ENCODE measurements around the gene C16orf95. TPM values are rescaled to one million over a fixed set of nuclear protein-coding genes. Genes with fewer than 3 reads are reported as not detected.
"Not testable (repeated sequence)": the region's sequence is repeated elsewhere in the genome, so short reads cannot be mapped to it uniquely, and the experiment has no call there.

C16orf95 gene
- total RNA-seq, 1 experiment from 2014 or later, result 5.8 TPM

DNA sequence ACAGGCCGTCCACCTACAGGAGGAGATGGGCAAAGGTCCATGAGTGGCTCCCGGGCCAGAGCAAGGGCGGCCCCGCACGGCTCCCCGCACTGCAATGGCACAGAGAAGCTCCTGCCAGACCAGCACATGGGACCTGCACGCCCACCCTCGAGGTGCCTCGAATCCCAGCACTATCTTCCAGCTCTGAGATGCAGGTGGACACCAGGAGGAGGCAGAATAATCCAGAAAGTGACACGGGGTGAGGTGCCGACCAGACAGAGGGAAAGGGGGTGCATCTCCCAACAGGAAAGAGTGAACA, 26.5 kb upstream of the C16orf95 start:
- no peak for DNase-seq (ENCODE audit: unreplicated experiment)
- no TSS peak for BruUV-seq (replicated peaks)
- ChIA-PET POLR2A (no interaction called here), CTCF (no interaction called here)
- intact Hi-C loops (cut with micrococcal nuclease), result no loop called here
- Mint-ChIP-seq H3K27ac (ENCODE audit: low read depth, unreplicated experiment) (no peak overlapping the region), H3K27me3 (ENCODE audit: insufficient read depth, unreplicated experiment) (no peaks in the 10 kb centered on the region), H3K36me3 (ENCODE audit: insufficient read depth, unreplicated experiment) (peaks cover 79% of the 10 kb centered on the region), H3K9me3 (ENCODE audit: unreplicated experiment) (no peaks in the 10 kb centered on the region), H3K4me1 (ENCODE audit: insufficient read depth, unreplicated experiment) (no peaks in the 10 kb centered on the region), H3K4me3 (ENCODE audit: unreplicated experiment) (no peak overlapping the region)
- no peak for TF ChIP-seq CTCF (IDR thresholded peaks at IDR 0.05; ENCODE audit: unreplicated experiment)

DNA sequence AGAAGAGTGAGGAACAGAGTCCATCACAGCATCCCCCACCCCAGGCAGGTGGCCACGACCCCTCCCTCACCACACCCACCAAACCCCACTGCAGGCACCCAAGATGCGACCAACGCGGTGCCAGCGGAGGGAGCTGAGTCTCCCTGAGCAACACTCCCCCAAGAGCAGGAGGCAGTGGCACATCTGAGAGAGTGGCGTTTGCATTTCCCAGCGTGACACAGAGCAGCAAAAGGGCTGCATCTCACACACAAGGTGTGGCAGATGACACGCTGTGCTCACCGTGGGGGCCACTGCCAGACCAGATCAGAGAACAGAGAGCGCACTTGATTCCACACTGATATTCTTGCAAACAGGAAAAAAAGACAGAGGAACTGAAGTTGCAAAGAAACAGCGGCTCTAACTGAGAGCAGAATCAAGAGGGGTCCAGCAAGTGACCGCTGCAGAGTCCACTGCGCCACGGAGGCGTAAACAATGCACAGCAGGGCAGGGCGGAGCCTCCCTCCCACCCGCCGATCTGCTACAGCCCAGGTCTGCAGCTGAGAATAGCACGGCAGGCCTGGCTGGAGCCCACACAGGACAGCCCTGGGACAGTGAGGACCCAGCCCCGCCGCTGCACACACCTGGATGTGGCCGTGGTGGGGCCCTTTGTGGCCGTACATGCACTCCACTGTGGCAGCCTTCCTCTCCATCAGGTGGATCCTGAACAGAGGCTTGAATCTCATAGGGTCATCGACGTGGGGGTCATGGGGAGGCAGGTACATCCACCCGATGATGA, 26.0 kb upstream of the C16orf95 start:
- DNase-seq (ENCODE audit: unreplicated experiment), result no peak
- Mint-ChIP-seq H3K4me3 (ENCODE audit: unreplicated experiment) (no peak overlapping the region), H3K27ac (ENCODE audit: low read depth, unreplicated experiment) (no peak overlapping the region), H3K27me3 (ENCODE audit: insufficient read depth, unreplicated experiment) (no peaks in the 10 kb centered on the region), H3K9me3 (ENCODE audit: unreplicated experiment) (no peaks in the 10 kb centered on the region), H3K4me1 (ENCODE audit: insufficient read depth, unreplicated experiment) (no peaks in the 10 kb centered on the region), H3K36me3 (ENCODE audit: insufficient read depth, unreplicated experiment) (peaks cover 76% of the 10 kb centered on the region)
- ChIA-PET POLR2A (no interaction called here), CTCF (no interaction called here)
- no TSS peak for BruUV-seq (replicated peaks)
- intact Hi-C loops (cut with micrococcal nuclease), result no loop called here
- TF ChIP-seq CTCF (IDR thresholded peaks at IDR 0.05; ENCODE audit: unreplicated experiment), result no peak

- ChIA-PET POLR2A (no interaction called here), CTCF (no interaction called here)
- H3K27ac Mint-ChIP-seq (ENCODE audit: low read depth, unreplicated experiment), result no peak overlapping the region
- no peaks in the 10 kb centered on the region for H3K4me1 Mint-ChIP-seq (ENCODE audit: insufficient read depth, unreplicated experiment)
- H3K4me3 Mint-ChIP-seq (ENCODE audit: unreplicated experiment), result no peak overlapping the region
- H3K36me3 Mint-ChIP-seq (ENCODE audit: insufficient read depth, unreplicated experiment), result peaks cover 78% of the 10 kb centered on the region
- H3K9me3 Mint-ChIP-seq (ENCODE audit: unreplicated experiment), result no peaks in the 10 kb centered on the region
- no peak for TF ChIP-seq CTCF (IDR thresholded peaks at IDR 0.05; ENCODE audit: unreplicated experiment)
- intact Hi-C loops (cut with micrococcal nuclease), result no loop called here
- no TSS peak for BruUV-seq (replicated peaks)
- no peak for DNase-seq (ENCODE audit: unreplicated experiment)
- H3K27me3 Mint-ChIP-seq (ENCODE audit: insufficient read depth, unreplicated experiment), result no peaks in the 10 kb centered on the region
Observed at GRCh38 chr16:87342504-87342903, 25.3 kb upstream of the C16orf95 start.

DNA sequence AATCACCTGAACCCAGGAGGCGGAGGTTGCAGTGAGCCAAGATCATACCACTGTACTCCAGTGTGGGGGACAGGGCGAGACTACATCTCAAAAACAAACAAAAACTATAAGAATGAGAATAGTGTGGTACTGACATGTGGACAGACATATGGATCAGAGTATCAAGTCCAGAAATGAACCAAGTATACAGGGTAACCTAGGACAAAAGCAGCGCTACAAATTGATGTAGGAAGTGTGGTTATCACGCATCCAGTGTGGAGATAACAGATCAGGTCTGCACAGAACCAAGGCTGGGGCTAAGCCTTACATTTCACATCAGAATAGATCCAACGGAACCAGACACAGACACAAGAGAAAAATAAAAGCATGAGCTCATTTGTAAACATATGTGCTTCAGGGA, 23.0 kb upstream of the C16orf95 start:
- BruUV-seq (replicated peaks), result no TSS peak
- CTCF ChIA-PET, result interaction anchor here (0.6 to 1.5 kb wide), 2 partner anchors 16 to 25 kb away, joined by 5 read pairs; no protein-coding TSS in a partner anchor

GRCh38 chr16:87339724-87340105, 22.5 kb upstream of the C16orf95 start:
- peaks cover 84% of the 10 kb centered on the region for H3K36me3 Mint-ChIP-seq (ENCODE audit: insufficient read depth, unreplicated experiment)
- H3K9me3 Mint-ChIP-seq (ENCODE audit: unreplicated experiment); intact Hi-C loops (cut with micrococcal nuclease); DNase-seq (ENCODE audit: unreplicated experiment); H3K4me1 Mint-ChIP-seq (ENCODE audit: insufficient read depth, unreplicated experiment); H3K4me3 Mint-ChIP-seq (ENCODE audit: unreplicated experiment); H3K27me3 Mint-ChIP-seq (ENCODE audit: insufficient read depth, unreplicated experiment); BruUV-seq (replicated peaks): not testable (repeated sequence)
- ChIA-PET CTCF (interaction anchor here (0.6 to 1.2 kb wide), 3 partner anchors 22 to 277 kb away, joined by 4 to 6 read pairs (median 5); partner anchors contain the start of gene C16orf95), POLR2A (interaction anchor here (1.1 kb wide), 1 partner anchor 25 kb away, joined by 4 read pairs; no protein-coding TSS in a partner anchor)
- H3K27ac Mint-ChIP-seq (ENCODE audit: low read depth, unreplicated experiment), result peak overlapping the region; percentile 42

More for the DNA sequence above, 23.0 kb upstream of the C16orf95 start:
- no peaks in the 10 kb centered on the region for H3K27me3 Mint-ChIP-seq (ENCODE audit: insufficient read depth, unreplicated experiment)
- DNase-seq (ENCODE audit: unreplicated experiment), result no peak
- H3K36me3 Mint-ChIP-seq (ENCODE audit: insufficient read depth, unreplicated experiment), result peaks cover 79% of the 10 kb centered on the region
- H3K4me1 Mint-ChIP-seq (ENCODE audit: insufficient read depth, unreplicated experiment), result no peaks in the 10 kb centered on the region
- H3K9me3 Mint-ChIP-seq (ENCODE audit: unreplicated experiment), result no peaks in the 10 kb centered on the region
- H3K4me3 Mint-ChIP-seq (ENCODE audit: unreplicated experiment), result no peak overlapping the region
- H3K27ac Mint-ChIP-seq (ENCODE audit: low read depth, unreplicated experiment), result no peak overlapping the region
- no peak for TF ChIP-seq CTCF (IDR thresholded peaks at IDR 0.05; ENCODE audit: unreplicated experiment)
- intact Hi-C loops (cut with micrococcal nuclease), result no loop called here
- POLR2A ChIA-PET, result interaction anchor here (0.5 to 1.6 kb wide), 3 partner anchors 7 to 24 kb away, joined by 3 to 7 read pairs (median 4); partner anchors contain the start of gene C16orf95

Data from MCF 10A (cell line).